HepG2 (cell line): ENCODE results near the gene ZMYND8. TPM values are rescaled to one million over a fixed set of nuclear protein-coding genes. Genes with fewer than 3 reads are reported as not detected.

Experiments
- E2F1 ChIP-seq: sonication (generic); formaldehyde crosslinking; IDR thresholded peaks from 2 replicates; pipeline ENCODE4 v1.5.0; 2020; ENCODE audit warnings: missing genetic modification reagents
- HDAC1 ChIP-seq: sonication (generic); formaldehyde crosslinking; IDR thresholded peaks from 2 replicates; pipeline ENCODE4 v1.5.1; 2020; ENCODE audit warnings: mild to moderate bottlenecking, missing genetic modification reagents
- IRF1 ChIP-seq: sonication (generic); formaldehyde crosslinking; IDR thresholded peaks from 2 replicates; pipeline ENCODE4 v1.4.0; 2020; ENCODE audit warnings: low read depth, mild to moderate bottlenecking, missing genetic modification reagents
- IRX3 ChIP-seq: sonication (generic); formaldehyde crosslinking; IDR thresholded peaks from 2 replicates; pipeline ENCODE4 v1.8.1; 2023; ENCODE audit warnings: mild to moderate bottlenecking, low read depth, missing genetic modification reagents, borderline replicate concordance
- JDP2 ChIP-seq: sonication (generic); formaldehyde crosslinking; IDR thresholded peaks from 2 replicates; pipeline ENCODE4 v1.8.1; 2022; ENCODE audit warnings: missing genetic modification reagents, borderline replicate concordance
- MED8 ChIP-seq: sonication (generic); formaldehyde crosslinking; IDR thresholded peaks from 2 replicates; pipeline ENCODE4 v1.8.1; 2023; ENCODE audit warnings: mild to moderate bottlenecking, missing genetic modification reagents; ENCODE audit not compliant: insufficient replicate concordance
- NAIF1 ChIP-seq: sonication (generic); formaldehyde crosslinking; IDR thresholded peaks from 2 replicates; pipeline ENCODE4 v1.5.0; 2020; ENCODE audit warnings: mild to moderate bottlenecking, missing genetic modification reagents, borderline replicate concordance
- NFE2L2 ChIP-seq: fragments of 150-350 bp; IDR thresholded peaks from 2 replicates; pipeline ENCODE4 v1.6.1; 2014; ENCODE audit warnings: low read length
- NR1H2 ChIP-seq: sonication (generic); formaldehyde crosslinking; IDR thresholded peaks from 2 replicates; pipeline ENCODE4 v1.8.1; 2022; ENCODE audit warnings: low read depth, missing genetic modification reagents, borderline replicate concordance
- NR2F1 ChIP-seq, 2 experiments: fragments of 450-650 bp in 1 of 2; formaldehyde crosslinking in 1 of 2; IDR thresholded peaks; 2 replicates each; pipeline versions ENCODE4 v1.5.0 to v1.6.1; 2016 to 2020; ENCODE audit warnings: mild to moderate bottlenecking in 1 of 2, missing compliant biosample characterization in 1 of 2, missing genetic modification reagents in 1 of 2, moderate library complexity in 1 of 2
- RELA ChIP-seq: sonication (generic); formaldehyde crosslinking; IDR thresholded peaks from 2 replicates; pipeline ENCODE4 v1.4.0; 2020; ENCODE audit warnings: missing genetic modification reagents
- RFXAP ChIP-seq: sonication (generic); formaldehyde crosslinking; IDR thresholded peaks from 2 replicates; pipeline ENCODE4 v1.4.0; 2020; ENCODE audit warnings: missing genetic modification reagents, borderline replicate concordance
- SMAD3 ChIP-seq: sonication (generic); formaldehyde crosslinking; IDR thresholded peaks from 2 replicates; pipeline ENCODE4 v1.4.0; 2020; ENCODE audit warnings: missing genetic modification reagents
- SMC3 ChIP-seq: IDR thresholded peaks from 2 replicates; pipeline ENCODE4 v1.6.1; 2011; ENCODE audit warnings: low read length, improper control_type of control experiment
- ZNF234 ChIP-seq: sonication (generic); formaldehyde crosslinking; conservative IDR thresholded peaks from 2 replicates; pipeline ENCODE4 v1.5.1; 2020; ENCODE audit warnings: mild to moderate bottlenecking, missing genetic modification reagents
- ZNF350 ChIP-seq: sonication (generic); formaldehyde crosslinking; IDR thresholded peaks from 2 replicates; pipeline ENCODE4 v1.4.0; 2020; ENCODE audit warnings: mild to moderate bottlenecking, low read depth, missing genetic modification reagents, borderline replicate concordance
- ZNF75D ChIP-seq: sonication (generic); formaldehyde crosslinking; IDR thresholded peaks from 2 replicates; pipeline ENCODE4 v1.8.1; 2023; ENCODE audit warnings: missing genetic modification reagents, mild to moderate bottlenecking, borderline replicate concordance
- polyA plus RNA-seq, 8 experiments: library from polyadenylated mRNA; depleted of rRNA in 3 of 8; stranded (reverse) in 7 of 8; unstranded in 1 of 8; fragments of >200 nt; fragmentation: Illumina TruSeq in 4 of 8; extraction: Trizol in 4 of 8; gene quantifications; 2 replicates each; pipeline versions ENCODE4 v1.2.1 to v1.2.3, GENCODE V29; 2011 to 2016; ENCODE audit warnings: low read depth in 4 of 8, missing spikeins in 1 of 8, mixed read lengths in 1 of 8; ENCODE audit not compliant: insufficient read depth in 1 of 8
- total RNA-seq, 5 experiments: library from RNA; depleted of rRNA; stranded (reverse); fragments of >200 nt; fragmentation: Illumina TruSeq; extraction: Trizol; gene quantifications; 2 replicates each; pipeline ENCODE4 v1.2.3, GENCODE V29; 2016; ENCODE audit warnings: low read depth in 1 of 5
- TF ChIP-seq, protein P1 (sequence below): sonication (generic); formaldehyde crosslinking; conservative IDR thresholded peaks from 2 replicates; pipeline ENCODE4 v1.4.0; 2020; ENCODE audit warnings: mild to moderate bottlenecking, missing genetic modification reagents, moderate library complexity
- TF ChIP-seq, protein P2 (sequence below): sonication (generic); formaldehyde crosslinking; conservative IDR thresholded peaks from 2 replicates; pipeline ENCODE4 v1.8.0; 2022; ENCODE audit warnings: missing genetic modification reagents
- TF ChIP-seq, protein P3 (sequence below): sonication (generic); formaldehyde crosslinking; IDR thresholded peaks from 2 replicates; pipeline ENCODE4 v1.8.1; 2023; ENCODE audit warnings: missing genetic modification reagents, inconsistent platforms, borderline replicate concordance

Gene ZMYND8
- total and polyA plus RNA-seq, 2 of the 13 experiments (the other 11 are each of a cell fraction or from before 2014, with no cell fraction given) = 53.9 to 84.7 TPM

- TF ChIP-seq, protein P1, sequence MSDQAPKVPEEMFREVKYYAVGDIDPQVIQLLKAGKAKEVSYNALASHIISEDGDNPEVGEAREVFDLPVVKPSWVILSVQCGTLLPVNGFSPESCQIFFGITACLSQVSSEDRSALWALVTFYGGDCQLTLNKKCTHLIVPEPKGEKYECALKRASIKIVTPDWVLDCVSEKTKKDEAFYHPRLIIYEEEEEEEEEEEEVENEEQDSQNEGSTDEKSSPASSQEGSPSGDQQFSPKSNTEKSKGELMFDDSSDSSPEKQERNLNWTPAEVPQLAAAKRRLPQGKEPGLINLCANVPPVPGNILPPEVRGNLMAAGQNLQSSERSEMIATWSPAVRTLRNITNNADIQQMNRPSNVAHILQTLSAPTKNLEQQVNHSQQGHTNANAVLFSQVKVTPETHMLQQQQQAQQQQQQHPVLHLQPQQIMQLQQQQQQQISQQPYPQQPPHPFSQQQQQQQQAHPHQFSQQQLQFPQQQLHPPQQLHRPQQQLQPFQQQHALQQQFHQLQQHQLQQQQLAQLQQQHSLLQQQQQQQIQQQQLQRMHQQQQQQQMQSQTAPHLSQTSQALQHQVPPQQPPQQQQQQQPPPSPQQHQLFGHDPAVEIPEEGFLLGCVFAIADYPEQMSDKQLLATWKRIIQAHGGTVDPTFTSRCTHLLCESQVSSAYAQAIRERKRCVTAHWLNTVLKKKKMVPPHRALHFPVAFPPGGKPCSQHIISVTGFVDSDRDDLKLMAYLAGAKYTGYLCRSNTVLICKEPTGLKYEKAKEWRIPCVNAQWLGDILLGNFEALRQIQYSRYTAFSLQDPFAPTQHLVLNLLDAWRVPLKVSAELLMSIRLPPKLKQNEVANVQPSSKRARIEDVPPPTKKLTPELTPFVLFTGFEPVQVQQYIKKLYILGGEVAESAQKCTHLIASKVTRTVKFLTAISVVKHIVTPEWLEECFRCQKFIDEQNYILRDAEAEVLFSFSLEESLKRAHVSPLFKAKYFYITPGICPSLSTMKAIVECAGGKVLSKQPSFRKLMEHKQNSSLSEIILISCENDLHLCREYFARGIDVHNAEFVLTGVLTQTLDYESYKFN (CRISPR knock-in tag) = peak; percentile 94
- TF ChIP-seq SMAD3 = peak; percentile 94
- no peak for TF ChIP-seq NAIF1 (CRISPR knock-in tag)
- peak; percentile 86 for TF ChIP-seq RFXAP (CRISPR knock-in tag)
- peak; percentile 75; the same call in 1 of the 2 replicates for TF ChIP-seq ZNF234 (CRISPR knock-in tag)
- TF ChIP-seq, protein P2, sequence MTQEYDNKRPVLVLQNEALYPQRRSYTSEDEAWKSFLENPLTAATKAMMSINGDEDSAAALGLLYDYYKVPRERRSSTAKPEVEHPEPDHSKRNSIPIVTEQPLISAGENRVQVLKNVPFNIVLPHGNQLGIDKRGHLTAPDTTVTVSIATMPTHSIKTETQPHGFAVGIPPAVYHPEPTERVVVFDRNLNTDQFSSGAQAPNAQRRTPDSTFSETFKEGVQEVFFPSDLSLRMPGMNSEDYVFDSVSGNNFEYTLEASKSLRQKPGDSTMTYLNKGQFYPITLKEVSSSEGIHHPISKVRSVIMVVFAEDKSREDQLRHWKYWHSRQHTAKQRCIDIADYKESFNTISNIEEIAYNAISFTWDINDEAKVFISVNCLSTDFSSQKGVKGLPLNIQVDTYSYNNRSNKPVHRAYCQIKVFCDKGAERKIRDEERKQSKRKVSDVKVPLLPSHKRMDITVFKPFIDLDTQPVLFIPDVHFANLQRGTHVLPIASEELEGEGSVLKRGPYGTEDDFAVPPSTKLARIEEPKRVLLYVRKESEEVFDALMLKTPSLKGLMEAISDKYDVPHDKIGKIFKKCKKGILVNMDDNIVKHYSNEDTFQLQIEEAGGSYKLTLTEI = no peak
- no peak for TF ChIP-seq RELA (CRISPR knock-in tag)
- no peak for TF ChIP-seq IRX3
- TF ChIP-seq JDP2 (CRISPR knock-in tag) = no peak
- peak; percentile 9 for TF ChIP-seq MED8 (CRISPR knock-in tag)
- no peak for TF ChIP-seq E2F1 (CRISPR knock-in tag)
- peak; percentile 86 to 90 for TF ChIP-seq NR2F1 (CRISPR knock-in tag; IDR thresholded peaks at IDR 0.05)
- TF ChIP-seq, protein P3, sequence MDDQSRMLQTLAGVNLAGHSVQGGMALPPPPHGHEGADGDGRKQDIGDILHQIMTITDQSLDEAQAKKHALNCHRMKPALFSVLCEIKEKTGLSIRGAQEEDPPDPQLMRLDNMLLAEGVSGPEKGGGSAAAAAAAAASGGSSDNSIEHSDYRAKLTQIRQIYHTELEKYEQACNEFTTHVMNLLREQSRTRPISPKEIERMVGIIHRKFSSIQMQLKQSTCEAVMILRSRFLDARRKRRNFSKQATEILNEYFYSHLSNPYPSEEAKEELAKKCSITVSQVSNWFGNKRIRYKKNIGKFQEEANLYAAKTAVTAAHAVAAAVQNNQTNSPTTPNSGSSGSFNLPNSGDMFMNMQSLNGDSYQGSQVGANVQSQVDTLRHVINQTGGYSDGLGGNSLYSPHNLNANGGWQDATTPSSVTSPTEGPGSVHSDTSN (CRISPR knock-in tag) = no peak
- TF ChIP-seq IRF1 (CRISPR knock-in tag) = no peak
- TF ChIP-seq SMC3 = 0 out of 2 replicates have a peak, but pooled peaks have one; percentile 19
- TF ChIP-seq HDAC1 = peak; percentile 72; the same call in 1 of the 2 replicates
- no peak for TF ChIP-seq ZNF75D (CRISPR knock-in tag)
- no peak for TF ChIP-seq NR1H2 (CRISPR knock-in tag)
- no peak for TF ChIP-seq NFE2L2
- TF ChIP-seq ZNF350 (CRISPR knock-in tag) = peak; percentile 60; the same call in 1 of the 2 replicates
Measured at GRCh38 chr20:47233333-47234188, 122.9 kb downstream of the ZMYND8 start (continued).
